HG03571 (cell line): ENCODE data around the gene TIMM17B.

Source experiments
- ATAC-seq: cut with Tn5 transposase; IDR thresholded peaks from one replicate; pipeline ENCODE4 v1.9.1; 2021; ENCODE audit not compliant: unreplicated experiment

The TIMM17B gene

GRCh38 chrX:48919360-48919841 is 21.8 kb upstream of the TIMM17B start:
- ATAC-seq: peak; percentile 3

- ATAC-seq: peak; percentile 73
Observed at GRCh38 chrX:48918643-48919340, 21.2 kb upstream of the TIMM17B start, which contains the start of gene PIM2. TSS of gene PIM2 (minus strand) at chrX:48919024. CDS start at chrX:48918834, 190 bp downstream.

- no peak for ATAC-seq
Observed at GRCh38 chrX:48918301-48918642, 20.7 kb upstream of the TIMM17B start.

- peak; percentile 35 for ATAC-seq
Observed at GRCh38 chrX:48917139-48918001, 19.8 kb upstream of the TIMM17B start.

GRCh38 chrX:48914593-48915493 is 17.3 kb upstream of the TIMM17B start:
- no peak for ATAC-seq

GRCh38 chrX:48913605-48914366 is 16.2 kb upstream of the TIMM17B start:
- no peak for ATAC-seq

GRCh38 chrX:48911412-48912182 is 14.0 kb upstream of the TIMM17B start, which contains the start of gene SLC35A2:
TSS of gene SLC35A2 (minus strand) at chrX:48911646. CDS start at chrX:48911636, 10 bp downstream.
- ATAC-seq: peak; percentile 70

- ATAC-seq: no peak
Observed at GRCh38 chrX:48910926-48911411, 13.4 kb upstream of the TIMM17B start.

- no peak for ATAC-seq
Observed at GRCh38 chrX:48909703-48910294, 12.2 kb upstream of the TIMM17B start.

- no peak for ATAC-seq
Observed at GRCh38 chrX:48908600-48908999, 11.0 kb upstream of the TIMM17B start.

- ATAC-seq: no peak
Observed at GRCh38 chrX:48905090-48905790, 7.7 kb upstream of the TIMM17B start.

- ATAC-seq: no peak
Observed at GRCh38 chrX:48904626-48905025, 7.1 kb upstream of the TIMM17B start.

GRCh38 chrX:48904180-48904579 is 6.6 kb upstream of the TIMM17B start:
- ATAC-seq: no peak

- no peak for ATAC-seq
Observed at GRCh38 chrX:48903290-48903689, 5.7 kb upstream of the TIMM17B start.

- ATAC-seq: no peak
Observed at GRCh38 chrX:48902776-48903175, 5.2 kb upstream of the TIMM17B start.

GRCh38 chrX:48902135-48902534 is 4.6 kb upstream of the TIMM17B start:
- no peak for ATAC-seq

- ATAC-seq: no peak
Observed at GRCh38 chrX:48901069-48901468, 3.5 kb upstream of the TIMM17B start.

GRCh38 chrX:48899078-48899410 is 1.5 kb upstream of the TIMM17B start:
- ATAC-seq: no peak
